B cell (primary cell): ENCODE results near the gene PEPD. TPM values are rescaled to one million over a fixed set of nuclear protein-coding genes. Genes with fewer than 3 reads are reported as not detected.
A peak's percentile ranks its signal among the peaks of the same experiment; 100 is the strongest.

Source experiments
- ATAC-seq: fragments of 200-7000 bp; cut with Tn5 transposase; one replicate; pipeline ENCODE4 v1.10.0; 2021; ENCODE audit warnings: low read depth, mild to moderate bottlenecking, moderate number of reproducible peaks, moderate library complexity
- CTCF ChIA-PET: fragments of 350-600 bp; sonication (Branson Sonifier 250); formaldehyde crosslinking; loops from one replicate; lab custom pipeline; 2021; ENCODE audit warnings: antibody characterized with exemption, inconsistent platforms; lab: Charles Lee
- POLR2A ChIA-PET: fragments of 350-600 bp; sonication (Branson Sonifier 250); formaldehyde crosslinking; loops from one replicate; lab custom pipeline; 2021; ENCODE audit warnings: antibody characterized with exemption; lab: Charles Lee
- DNase-seq: peaks from one replicate; pipeline ENCODE4 v3.0.0; 2013
- H2AFZ ChIP-seq: 2 replicates; pipeline ENCODE4 v1.6.1; 2012; ENCODE audit warnings: mild to moderate bottlenecking, low read depth, low read length; ENCODE audit not compliant: insufficient read depth, poor library complexity, severe bottlenecking
- H3K27ac ChIP-seq, 2 donors: 1 replicate in 1 of 2; 2 replicates in 1 of 2; pipeline ENCODE4 v1.5.1; 2012 to 2013; ENCODE audit warnings: low read length in 2 of 2, mild to moderate bottlenecking in 2 of 2, moderate library complexity in 1 of 2
- H3K27me3 ChIP-seq, 4 experiments: fragments of 200-600 bp in 1 of 4; sonication (generic) in 1 of 4; replicated peaks in 1 of 4; 1 replicate in 2 of 4; 2 replicates in 2 of 4; pipeline versions ENCODE4 v1.6.1 to v1.7.0; 2013 to 2016; ENCODE audit warnings: low read length in 3 of 4, mild to moderate bottlenecking in 2 of 4, mixed read lengths in 1 of 4, moderate library complexity in 1 of 4; ENCODE audit not compliant: insufficient read depth in 4 of 4, control insufficient read depth in 3 of 4; ENCODE audit errors: control extremely low read depth in 1 of 4
- H3K36me3 ChIP-seq, 2 experiments: replicated peaks in 1 of 2; 1 replicate in 1 of 2; 2 replicates in 1 of 2; pipeline versions ENCODE4 v1.6.1 to v1.7.1; 2013; ENCODE audit warnings: low read length in 1 of 2; ENCODE audit not compliant: insufficient read depth in 2 of 2, control insufficient read depth in 1 of 2; ENCODE audit errors: control extremely low read depth in 1 of 2, extremely low read depth in 1 of 2
- H3K4me1 ChIP-seq, 2 donors: fragments of 200-600 bp in 1 of 2; sonication (generic) in 1 of 2; 1 replicate in 1 of 2; 2 replicates in 1 of 2; pipeline versions ENCODE4 v1.5.1 to v1.6.1; 2013 to 2017; ENCODE audit warnings: low read length in 2 of 2; ENCODE audit not compliant: control insufficient read depth in 2 of 2, insufficient read depth in 2 of 2
- H3K4me2 ChIP-seq: replicated peaks from 2 replicates; pipeline ENCODE3; 2012; ENCODE audit warnings: mild to moderate bottlenecking, low read depth, low read length; ENCODE audit not compliant: poor library complexity, severe bottlenecking
- H3K4me3 ChIP-seq, 5 experiments: fragments of 200-600 bp in 1 of 5; sonication (generic) in 1 of 5; 1 replicate in 3 of 5; 2 replicates in 2 of 5; pipeline versions ENCODE4 v1.5.1 to v1.7.0; 2011 to 2016; ENCODE audit warnings: low read length in 4 of 5, mild to moderate bottlenecking in 4 of 5, low read depth in 2 of 5, control low read depth in 1 of 5, moderate library complexity in 1 of 5; ENCODE audit not compliant: insufficient read depth in 1 of 5; ENCODE audit errors: control extremely low read depth in 1 of 5, extremely low read depth in 1 of 5
- H3K79me2 ChIP-seq: fragments of 200-600 bp; sonication (generic); one replicate; pipeline ENCODE4 v1.6.0; 2016; ENCODE audit warnings: low read length; ENCODE audit not compliant: control insufficient read depth, insufficient read depth
- H3K9ac ChIP-seq: fragments of 200-600 bp; sonication (generic); 2 replicates; pipeline ENCODE4 v1.6.1; 2017; ENCODE audit warnings: mild to moderate bottlenecking, low read length, moderate library complexity
- H3K9me3 ChIP-seq, 3 donors: one replicate each; pipeline versions ENCODE4 v1.6.1 to v1.7.1; 2013; ENCODE audit warnings: low read length in 2 of 3; ENCODE audit not compliant: control insufficient read depth in 2 of 3, insufficient read depth in 1 of 3; ENCODE audit errors: control extremely low read depth in 1 of 3
- H4K20me1 ChIP-seq: 2 replicates; pipeline ENCODE4 v1.6.0; 2012; ENCODE audit warnings: mild to moderate bottlenecking, low read length; ENCODE audit not compliant: insufficient read depth, control insufficient read depth, poor library complexity, severe bottlenecking
- H3K27ac Mint-ChIP-seq: one replicate; pipeline ENCODE4 v1.8.0; 2021; ENCODE audit warnings: mixed read lengths
- H3K27me3 Mint-ChIP-seq: one replicate; pipeline ENCODE4 v1.8.0; 2021; ENCODE audit warnings: mixed read lengths
- H3K4me1 Mint-ChIP-seq: one replicate; pipeline ENCODE4 v1.8.0; 2021; ENCODE audit warnings: mixed read lengths
- H3K4me3 Mint-ChIP-seq: one replicate; pipeline ENCODE4 v1.8.0; 2021; ENCODE audit warnings: mixed read lengths
- H3K9me3 Mint-ChIP-seq: one replicate; pipeline ENCODE4 v1.8.0; 2022; ENCODE audit warnings: mixed read lengths; ENCODE audit not compliant: insufficient read depth
- EZH2 ChIP-seq: IDR thresholded peaks from 2 replicates; pipeline ENCODE4 v1.6.1; 2012; ENCODE audit warnings: borderline replicate concordance, low read depth, mild to moderate bottlenecking, moderate library complexity, low read length; ENCODE audit not compliant: insufficient read depth, poor library complexity, severe bottlenecking
- WGBS: methylation state at CpG from one replicate; pipeline ENCODE4 v1.1.5; 2013; ENCODE audit warnings: missing lambda C conversion rate; ENCODE audit not compliant: insufficient coverage; 5-methylcytosine and 5-hydroxymethylcytosine counted together
- intact Hi-C: fragments of 100-400 bp; cut with micrococcal nuclease; formaldehyde crosslinking; loops from one replicate; pipeline ENCODE4 v1.10.0; 2022
- polyA plus RNA-seq: library from polyadenylated mRNA; depleted of rRNA; stranded (reverse); fragments of >200 nt; gene quantifications from 2 replicates; pipeline ENCODE4 v1.2.3, GENCODE V29; 2012
- total RNA-seq, 2 donors: library from RNA; stranded (reverse); fragments of 120-200 nt in 1 of 2; gene quantifications; 1 replicate in 1 of 2; 2 replicates in 1 of 2; pipeline versions ENCODE4 v1.2.3 to v1.2.4, GENCODE V29; 2013 to 2022
- TF ChIP-seq, protein P1 (sequence below): fragments of 200-600 bp; IDR thresholded peaks from one replicate; pipeline ENCODE4 v1.8.0; 2022; ENCODE audit warnings: antibody characterized with exemption, mild to moderate bottlenecking

Gene PEPD
- total and polyA plus RNA-seq, 2 donors (not counting 1 experiment from before 2014, with no cell fraction given), result 36.4 to 42.7 TPM

DNA sequence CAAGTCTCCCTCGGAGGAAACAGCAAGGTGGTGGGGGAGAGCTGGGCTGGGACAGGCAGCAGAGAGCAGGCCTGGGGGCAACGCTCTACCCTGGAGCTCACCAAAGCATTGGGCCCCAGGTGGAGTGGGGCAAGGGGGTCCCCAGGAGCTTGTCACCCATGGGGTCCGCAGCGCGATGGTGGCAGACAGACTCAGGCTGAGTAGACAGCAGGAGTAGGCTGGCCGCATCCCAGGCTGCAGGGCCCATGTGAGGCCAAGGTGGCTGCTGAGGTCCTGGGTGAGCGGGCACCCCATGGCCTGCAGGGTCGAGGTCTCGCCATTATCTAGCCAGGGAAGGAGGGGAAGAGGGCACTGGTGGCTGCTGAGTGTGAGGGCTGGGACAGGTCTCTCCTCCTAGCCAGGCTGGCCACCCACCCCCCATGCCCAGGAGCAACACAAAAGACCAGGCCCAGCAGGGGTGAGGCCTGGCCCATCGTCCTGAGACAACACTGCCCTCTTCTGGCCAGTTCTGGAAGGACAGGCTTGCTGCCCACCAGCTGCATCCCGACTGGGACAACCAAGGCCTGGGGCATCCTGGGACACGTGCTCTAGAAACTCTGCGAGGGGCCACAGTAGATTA, 115.0 kb downstream of the PEPD start:
- ATAC-seq, result peak; percentile 85
- intact Hi-C loops, result loop anchor here (1.0 to 5.0 kb wide), 4 partner anchors 34 to 279 kb away; partner anchors contain the start of gene CEBPG
- ChIA-PET POLR2A (no interaction called here), CTCF (interaction anchor here (0.6 to 7.7 kb wide), 18 partner anchors 10 to 281 kb away, joined by 3 to 211 read pairs (median 6); partner anchors contain the start of gene CEBPG)
- Mint-ChIP-seq H3K27ac (no peak overlapping the region), H3K27me3 (no peaks in the 10 kb centered on the region), H3K9me3 (no peaks in the 10 kb centered on the region), H3K4me3 (no peak overlapping the region), H3K4me1 (no peaks in the 10 kb centered on the region)
- DNase-seq, result peak; percentile 78
- H3K4me3 ChIP-seq, result no peak overlapping the region
- H3K4me1 ChIP-seq, result no peaks in the 10 kb centered on the region
- H3K9ac ChIP-seq, result no peak overlapping the region
- H3K9me3 ChIP-seq, result no peaks in the 10 kb centered on the region
- no peak overlapping the region for H2AFZ ChIP-seq
- no peaks in the 10 kb centered on the region for H3K27me3 ChIP-seq
- peaks cover 5% of the 10 kb centered on the region for H4K20me1 ChIP-seq
- H3K27ac ChIP-seq, result no peak overlapping the region
- peaks cover 0 to under 1% of the 10 kb centered on the region in 2 experiments for H3K36me3 ChIP-seq
- no peak for TF ChIP-seq EZH2
- TF ChIP-seq, protein P1, sequence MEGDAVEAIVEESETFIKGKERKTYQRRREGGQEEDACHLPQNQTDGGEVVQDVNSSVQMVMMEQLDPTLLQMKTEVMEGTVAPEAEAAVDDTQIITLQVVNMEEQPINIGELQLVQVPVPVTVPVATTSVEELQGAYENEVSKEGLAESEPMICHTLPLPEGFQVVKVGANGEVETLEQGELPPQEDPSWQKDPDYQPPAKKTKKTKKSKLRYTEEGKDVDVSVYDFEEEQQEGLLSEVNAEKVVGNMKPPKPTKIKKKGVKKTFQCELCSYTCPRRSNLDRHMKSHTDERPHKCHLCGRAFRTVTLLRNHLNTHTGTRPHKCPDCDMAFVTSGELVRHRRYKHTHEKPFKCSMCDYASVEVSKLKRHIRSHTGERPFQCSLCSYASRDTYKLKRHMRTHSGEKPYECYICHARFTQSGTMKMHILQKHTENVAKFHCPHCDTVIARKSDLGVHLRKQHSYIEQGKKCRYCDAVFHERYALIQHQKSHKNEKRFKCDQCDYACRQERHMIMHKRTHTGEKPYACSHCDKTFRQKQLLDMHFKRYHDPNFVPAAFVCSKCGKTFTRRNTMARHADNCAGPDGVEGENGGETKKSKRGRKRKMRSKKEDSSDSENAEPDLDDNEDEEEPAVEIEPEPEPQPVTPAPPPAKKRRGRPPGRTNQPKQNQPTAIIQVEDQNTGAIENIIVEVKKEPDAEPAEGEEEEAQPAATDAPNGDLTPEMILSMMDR, result peak; percentile 90
- WGBS, result 76% methylated on average over 10 of the region's 13 CpGs
- H3K4me2 ChIP-seq, result no peak overlapping the region
- H3K79me2 ChIP-seq, result no peaks in the 10 kb centered on the region
